GM12874 (cell line): Measurements from ENCODE around the gene CAMK1G.

Experiments used
- TF ChIP-seq, protein P1 (sequence below): IDR thresholded peaks from 2 replicates; pipeline ENCODE4 v1.5.1; 2011; ENCODE audit warnings: low read depth, mild to moderate bottlenecking, control low read depth, low read length, moderate library complexity; ENCODE audit not compliant: insufficient read depth

CAMK1G gene

DNA sequence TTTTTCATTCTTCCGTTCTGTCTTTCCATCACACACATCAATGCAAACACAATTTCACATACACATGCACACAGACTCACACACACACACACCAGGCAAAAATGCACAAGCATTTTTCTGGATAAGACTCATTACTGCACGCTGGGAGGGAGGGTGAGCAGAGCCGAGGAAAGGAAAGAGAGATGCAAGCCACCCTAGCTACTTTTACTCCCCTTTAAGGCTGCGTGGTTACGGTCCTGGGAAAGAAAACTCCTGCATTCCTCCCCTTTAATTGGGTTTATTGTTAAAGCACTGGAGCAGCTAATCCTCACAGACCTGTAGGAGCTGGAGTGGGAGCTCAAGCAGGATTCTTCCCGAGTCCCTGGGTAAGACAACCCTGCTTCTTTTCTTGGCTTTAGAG, at the start of gene CAMK1G:
TSS of gene CAMK1G (plus strand) at position 307 of the 400 bp plus-strand sequence. CDS start 11,270 bp downstream, outside the sequence.
- TF ChIP-seq, protein P1, sequence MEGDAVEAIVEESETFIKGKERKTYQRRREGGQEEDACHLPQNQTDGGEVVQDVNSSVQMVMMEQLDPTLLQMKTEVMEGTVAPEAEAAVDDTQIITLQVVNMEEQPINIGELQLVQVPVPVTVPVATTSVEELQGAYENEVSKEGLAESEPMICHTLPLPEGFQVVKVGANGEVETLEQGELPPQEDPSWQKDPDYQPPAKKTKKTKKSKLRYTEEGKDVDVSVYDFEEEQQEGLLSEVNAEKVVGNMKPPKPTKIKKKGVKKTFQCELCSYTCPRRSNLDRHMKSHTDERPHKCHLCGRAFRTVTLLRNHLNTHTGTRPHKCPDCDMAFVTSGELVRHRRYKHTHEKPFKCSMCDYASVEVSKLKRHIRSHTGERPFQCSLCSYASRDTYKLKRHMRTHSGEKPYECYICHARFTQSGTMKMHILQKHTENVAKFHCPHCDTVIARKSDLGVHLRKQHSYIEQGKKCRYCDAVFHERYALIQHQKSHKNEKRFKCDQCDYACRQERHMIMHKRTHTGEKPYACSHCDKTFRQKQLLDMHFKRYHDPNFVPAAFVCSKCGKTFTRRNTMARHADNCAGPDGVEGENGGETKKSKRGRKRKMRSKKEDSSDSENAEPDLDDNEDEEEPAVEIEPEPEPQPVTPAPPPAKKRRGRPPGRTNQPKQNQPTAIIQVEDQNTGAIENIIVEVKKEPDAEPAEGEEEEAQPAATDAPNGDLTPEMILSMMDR: no peak

GRCh38 chr1:209534496-209535250, 48.8 kb upstream of the CAMK1G start:
- TF ChIP-seq, protein P1: 0 out of 2 replicates have a peak, but pooled peaks have one; percentile 25

- TF ChIP-seq, protein P1: no peak
Measured at GRCh38 chr1:209536843-209537242, 46.7 kb upstream of the CAMK1G start.

- TF ChIP-seq, protein P1: no peak
Measured at GRCh38 chr1:209537336-209538114, 46.0 kb upstream of the CAMK1G start.

GRCh38 chr1:209539576-209539975, 43.9 kb upstream of the CAMK1G start:
- TF ChIP-seq, protein P1: no peak

- TF ChIP-seq, protein P1: no peak
Measured at GRCh38 chr1:209542585-209542984, 40.9 kb upstream of the CAMK1G start.

DNA sequence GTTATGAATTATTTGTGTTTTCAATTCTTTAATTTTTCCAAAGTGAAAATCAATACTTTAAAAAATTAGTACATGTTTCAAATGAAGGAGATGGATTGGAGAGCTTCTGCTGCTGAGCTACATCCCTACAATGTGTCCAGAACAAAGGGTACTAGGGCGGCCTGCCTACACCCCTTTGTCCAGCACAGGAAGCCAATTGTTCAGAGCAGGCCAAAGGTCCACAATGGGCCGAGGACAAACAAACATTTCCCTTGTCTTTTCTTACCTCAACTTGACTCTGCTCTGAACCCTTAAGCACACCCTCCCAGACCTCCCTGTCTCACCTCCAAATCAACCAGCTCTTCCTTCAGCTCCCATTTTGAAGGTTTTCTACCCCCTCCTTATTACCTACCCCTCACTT, 39.4 kb upstream of the CAMK1G start:
- TF ChIP-seq, protein P1: no peak
